ENCODE data around the gene CBL.

The CBL gene

DNA sequence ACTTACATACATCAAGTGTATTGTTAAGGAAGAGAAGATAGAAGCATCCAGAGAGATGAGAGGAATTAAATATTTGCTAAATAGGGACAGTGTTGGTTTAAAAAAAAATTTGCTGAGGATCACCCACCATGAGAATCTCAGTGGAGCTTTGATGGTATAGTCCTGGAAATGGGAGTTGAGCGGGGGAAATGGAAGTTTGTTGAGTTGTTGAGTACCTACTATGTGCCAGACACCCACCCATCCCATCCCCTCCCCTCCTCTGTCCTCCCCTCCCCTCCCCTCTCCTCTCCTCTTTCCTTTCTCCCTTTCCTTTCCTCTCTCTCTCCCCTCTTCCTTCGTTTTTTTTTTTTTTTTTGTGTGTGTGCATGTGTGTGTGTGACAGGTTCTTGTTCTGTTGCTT lies 145.1 kb downstream of the CBL start:
- no peak for FAIRE-seq

DNA sequence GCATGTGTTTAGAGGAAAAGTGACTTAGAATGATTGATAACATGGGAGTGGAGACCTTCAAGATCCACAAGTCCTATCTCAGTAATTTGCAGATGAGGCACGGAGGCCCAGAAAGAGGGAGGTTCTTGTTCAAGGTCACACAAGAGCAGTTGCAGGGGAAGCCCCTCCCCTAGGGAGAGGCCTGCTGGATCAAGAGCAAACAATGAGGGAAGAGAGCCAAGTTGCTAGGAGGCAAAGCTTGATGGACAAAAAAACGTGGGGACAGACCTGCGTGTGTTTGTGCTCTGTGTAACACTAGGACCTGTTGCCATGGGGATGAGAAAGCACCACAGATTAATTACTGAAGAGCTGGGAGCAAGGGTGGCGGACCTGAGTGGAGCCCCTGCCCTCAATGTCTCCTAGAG lies 146.7 kb downstream of the CBL start:
- FAIRE-seq = no peak

DNA sequence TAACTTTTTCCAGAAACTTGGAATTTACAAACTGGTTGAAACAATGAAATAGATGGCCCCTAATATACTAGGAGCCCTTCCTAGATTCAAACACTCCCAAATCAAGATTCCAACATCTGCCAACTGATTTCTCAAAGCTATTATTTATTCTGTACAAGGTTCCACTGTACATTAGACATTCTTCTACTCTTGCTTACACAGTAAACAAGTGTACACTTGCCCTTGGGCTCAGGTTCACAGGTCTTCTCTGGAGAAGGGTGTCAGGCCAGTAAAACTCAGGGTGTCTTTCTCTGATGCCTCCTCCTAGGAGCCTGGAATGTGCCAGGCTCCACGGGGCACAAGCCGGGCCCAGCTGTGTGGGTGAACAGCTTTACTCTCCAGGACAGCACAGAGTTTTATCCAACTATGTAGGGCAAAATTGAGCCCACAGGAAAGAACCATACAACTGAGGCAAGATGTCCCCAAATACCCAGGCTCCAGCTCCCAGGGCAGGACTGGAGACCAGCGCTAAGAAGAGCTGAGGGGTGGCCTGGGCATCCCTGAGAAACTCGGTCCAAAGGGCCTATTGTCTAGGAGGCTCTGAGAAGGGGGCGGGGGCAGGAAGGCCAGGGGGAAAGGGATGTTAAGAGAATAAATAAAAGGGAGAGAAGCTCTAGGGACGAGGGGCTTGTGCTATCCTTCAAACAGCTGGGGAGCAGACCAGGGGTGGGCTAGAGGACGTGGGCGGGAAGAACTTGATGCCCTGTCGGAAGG lies 149.1 kb downstream of the CBL start:
- no peak for FAIRE-seq

DNA sequence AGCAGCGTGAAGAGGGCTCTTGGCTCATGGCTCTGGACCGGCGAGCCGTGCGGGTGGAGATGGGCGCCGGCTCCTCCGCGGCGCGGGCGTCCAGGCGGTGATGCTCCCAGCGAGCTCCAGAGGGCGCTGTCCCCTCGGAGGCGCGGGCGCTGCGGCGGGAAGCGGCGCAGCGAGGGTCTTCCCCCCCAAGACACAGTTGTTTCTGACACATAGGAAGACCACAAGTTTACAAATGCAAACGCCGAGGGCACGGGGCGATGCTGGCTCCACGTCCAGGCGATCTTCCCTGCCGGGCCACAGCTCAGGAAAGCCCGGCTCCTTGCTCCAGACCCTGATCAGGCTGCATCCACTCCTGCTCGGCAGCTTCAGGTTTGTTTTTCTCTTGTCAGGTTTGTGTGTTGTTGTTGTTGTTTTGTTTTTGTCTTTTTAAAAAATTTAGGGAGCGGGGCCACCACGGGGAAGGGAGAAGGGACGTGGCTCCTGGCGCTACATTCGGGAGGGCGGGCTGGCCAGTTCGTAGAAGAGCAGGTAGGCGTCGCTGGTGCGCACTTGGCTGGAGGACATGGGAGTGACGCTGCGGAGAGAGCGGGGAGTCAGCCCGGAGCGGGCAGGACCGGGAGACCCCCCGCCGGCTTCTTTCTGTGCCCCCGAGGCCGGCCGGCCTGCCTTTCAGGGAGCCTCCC lies 150.4 kb downstream of the CBL start:
- FAIRE-seq = no peak

DNA sequence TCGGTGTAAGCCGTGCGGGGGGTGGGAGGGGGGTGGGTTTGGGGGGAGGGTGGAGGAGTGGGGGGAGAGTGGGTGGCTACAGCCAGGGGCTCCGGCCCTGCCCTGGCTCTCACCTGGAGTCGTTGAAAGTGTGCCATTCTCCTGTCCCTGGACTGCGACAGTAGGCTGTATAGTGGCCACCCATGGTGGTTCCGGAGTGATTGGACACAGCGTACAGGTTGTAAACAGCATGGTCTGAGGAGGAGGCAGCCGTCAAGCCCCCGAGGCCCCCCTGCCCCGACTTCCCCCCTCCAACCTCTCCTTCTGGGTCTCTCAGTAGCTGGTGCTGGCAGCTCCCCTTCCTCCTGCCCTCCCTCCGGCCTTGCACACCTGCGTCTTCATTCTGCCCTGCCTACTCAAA lies 150.9 kb downstream of the CBL start:
- no peak for FAIRE-seq

All from G401.6 (cell line).